Adrenal gland (tissue), 12 donors: ENCODE results near the gene UNK. TPM values are rescaled to one million over a fixed set of nuclear protein-coding genes. Genes with fewer than 3 reads are reported as not detected.
"Not testable (repeated sequence)": the region's sequence is repeated elsewhere in the genome, so short reads cannot be mapped to it uniquely, and the experiment has no call there.

Experiments used
- DNase-seq, 7 donors: peaks; one replicate each; pipeline ENCODE4 v3.0.0-alpha.2; 2019 to 2020
- H3K27ac ChIP-seq, 5 donors: fragments of 200-600 bp; sonication (generic) in 4 of 5; 1 replicate in 3 of 5; 2 replicates in 2 of 5; pipeline versions ENCODE4 v1.5.1 to v1.8.0; 2016 to 2020; ENCODE audit warnings: mild to moderate bottlenecking in 1 of 5
- H3K27me3 ChIP-seq: fragments of 200-600 bp; 2 replicates; pipeline ENCODE4 v1.8.0; 2021
- H3K36me3 ChIP-seq, 2 donors: fragments of 200-600 bp; replicated peaks in 1 of 2; 1 replicate in 1 of 2; 2 replicates in 1 of 2; pipeline versions ENCODE4 v1.5.1 to v1.8.0; 2018 to 2022
- H3K4me1 ChIP-seq, 2 donors: fragments of 200-600 bp; replicated peaks in 1 of 2; 1 replicate in 1 of 2; 2 replicates in 1 of 2; pipeline versions ENCODE4 v1.5.1 to v1.8.0; 2018 to 2021
- H3K4me3 ChIP-seq, 4 donors: fragments of 200-600 bp; sonication (generic) in 3 of 4; one replicate each; pipeline ENCODE4 v1.5.1; 2016 to 2018
- H3K9me3 ChIP-seq, 3 donors: fragments of 200-600 bp; sonication (generic) in 1 of 3; replicated peaks in 1 of 3; 1 replicate in 2 of 3; 2 replicates in 1 of 3; pipeline versions ENCODE4 v1.5.1 to v1.8.0; 2016 to 2021
- CTCF ChIP-seq, 6 experiments: fragments of 450-650 bp in 4 of 6; fragments of 200-600 bp in 2 of 6; sonication (generic) in 1 of 6; IDR thresholded peaks; 1 replicate in 5 of 6; 2 replicates in 1 of 6; pipeline versions ENCODE4 v1.5.1 to v1.8.0; 2016 to 2021; ENCODE audit warnings: antibody characterized with exemption in 6 of 6, mild to moderate bottlenecking in 2 of 6, moderate library complexity in 1 of 6
- POLR2A ChIP-seq, 2 donors: fragments of 450-650 bp; IDR thresholded peaks; one replicate each; pipeline ENCODE4 v1.6.1; 2017; ENCODE audit warnings: antibody characterized with exemption in 2 of 2, mild to moderate bottlenecking in 2 of 2, moderate library complexity in 1 of 2
- WGBS, 4 donors: extraction: QIAGEN DNeasy Blood & Tissue Kit in 2 of 4; methylation state at CpG; one replicate each; pipeline versions ENCODE4 v1.1.5 to v1.1.7; 2013 to 2017; 5-methylcytosine and 5-hydroxymethylcytosine counted together
- intact Hi-C, 2 donors: fragments of 100-400 bp; cut with DNase I; formaldehyde crosslinking; loops; one replicate each; pipeline versions ENCODE4 v1.14.1 to v1.15.0; 2022 to 2023
- polyA plus RNA-seq, 3 donors: library from polyadenylated mRNA; stranded (reverse); fragments of 200-250 nt in 2 of 3; fragments of 350-450 nt in 1 of 3; fragmentation: Illumina TruSeq in 1 of 3; extraction: RNeasy Lipid Tissue Mini Kit (QIAGEN cat#74804) in 1 of 3; gene quantifications; one replicate each; pipeline ENCODE4 v1.2.3, GENCODE V29; 2013 to 2014
- total RNA-seq, 9 donors: library from RNA; depleted of rRNA in 4 of 9; stranded (reverse); fragments of >200 nt in 4 of 9; fragments of 120-200 nt in 1 of 9; fragmentation: NEBNext Ultra II Directional in 1 of 9; extraction: Animal tissue kit (Norgen Biotek cat#: 25700) in 1 of 9; gene quantifications; one replicate each; pipeline versions ENCODE4 v1.1.0 to v1.2.4, GENCODE V29; 2013 to 2023
- donor health status: healthy with polysubstance abuse.
- donor health status: Bipolar disorder and iron deficiency.
- donor health status: DM: yes; HTN: yes; CAD: no.
- donor health status: DM: no; HTN: no; CAD: no.
- donor health status: DM: no; HTN: no; CAD: no.
- donor health status: DM: yes; HTN: yes; CAD: no.

UNK gene
- total and polyA plus RNA-seq, 12 donors: 13.6 to 45.9 (median 24.6) TPM

GRCh38 chr17:75861927-75862317, 77.3 kb downstream of the UNK start:
- no peaks in the 10 kb centered on the region for H3K36me3 ChIP-seq
- DNase-seq: no peak
- no peaks in the 10 kb centered on the region for H3K27me3 ChIP-seq
- H3K9me3 ChIP-seq: no peaks in the 10 kb centered on the region
- 74 to 87% (median 85%) methylated on average over 9 of the region's 9 CpGs for WGBS, 4 donors
- no peaks in the 10 kb centered on the region for H3K4me1 ChIP-seq
- TF ChIP-seq CTCF (IDR thresholded peaks at IDR 0.05) (no peak), POLR2A (IDR thresholded peaks at IDR 0.05) (no peak)
- H3K4me3 ChIP-seq: no peak overlapping the region
- intact Hi-C loops: no loop called here
- H3K27ac ChIP-seq: no peak overlapping the region

GRCh38 chr17:75864448-75864871, 79.9 kb downstream of the UNK start:
- Histone ChIP-seq H3K36me3 (no peaks in the 10 kb centered on the region), H3K9me3 (no peaks in the 10 kb centered on the region), H3K27ac (peak overlapping the region in 1 of 5 donors; percentile 18), H3K27me3 (no peaks in the 10 kb centered on the region), H3K4me3 (no peak overlapping the region), H3K4me1 (no peaks in the 10 kb centered on the region)
- intact Hi-C loops: no loop called here
- peak in 1 of 7 donors; percentile 38 for DNase-seq
- 52 to 70% (median 60%) methylated on average over 5 to 8 of the region's 8 CpGs for WGBS, 4 donors
- TF ChIP-seq POLR2A (IDR thresholded peaks at IDR 0.05) (no peak), CTCF (IDR thresholded peaks at IDR 0.05) (no peak)

- DNase-seq, H3K36me3 ChIP-seq, H3K4me3 ChIP-seq, intact Hi-C loops, H3K27me3 ChIP-seq, H3K9me3 ChIP-seq, H3K4me1 ChIP-seq: not testable (repeated sequence)
- 81 to 88% (median 86%) methylated on average over 4 of the region's 4 CpGs for WGBS, 4 donors
- H3K27ac ChIP-seq: peak overlapping the region in 1 of 5 donors; percentile 18
Observed at GRCh38 chr17:75864887-75865286, 80.3 kb downstream of the UNK start.

- H3K4me1 ChIP-seq, H3K4me3 ChIP-seq, DNase-seq, H3K9me3 ChIP-seq, H3K27me3 ChIP-seq, H3K36me3 ChIP-seq, intact Hi-C loops, H3K27ac ChIP-seq: not testable (repeated sequence)
- WGBS, 4 donors: 78 to 81% (median 79%) methylated on average over 16 to 17 of the region's 17 CpGs
Observed at GRCh38 chr17:75865404-75866188, 81.0 kb downstream of the UNK start.

- H3K4me3 ChIP-seq, H3K36me3 ChIP-seq, H3K27me3 ChIP-seq, intact Hi-C loops, H3K9me3 ChIP-seq, DNase-seq: not testable (repeated sequence)
- WGBS, 4 donors: 83 to 86% (median 85%) methylated on average over 11 to 12 of the region's 12 CpGs
- Histone ChIP-seq H3K27ac (peak overlapping the region in 1 of 5 donors; percentile 73), H3K4me1 (peaks cover 12 to 16% of the 10 kb centered on the region in 2 donors)
Observed at GRCh38 chr17:75868730-75869281, 84.2 kb downstream of the UNK start.
